GM19099 (cell line): Measurements from ENCODE around the gene SMIM31.

Experiments
- POLR2A ChIP-seq: IDR thresholded peaks from 3 replicates; pipeline ENCODE4 v1.6.1; 2011; ENCODE audit warnings: low read depth; ENCODE audit not compliant: insufficient read length; ENCODE audit errors: extremely low read depth

Gene SMIM31

GRCh38 chr4:164770010-164770724 is 16.2 kb downstream of the SMIM31 start:
- TF ChIP-seq POLR2A: no peak

GRCh38 chr4:164771088-164771487 is 17.2 kb downstream of the SMIM31 start:
- TF ChIP-seq POLR2A: no peak

GRCh38 chr4:164772076-164772475 is 18.1 kb downstream of the SMIM31 start:
- TF ChIP-seq POLR2A: no peak

- TF ChIP-seq POLR2A: no peak
Measured at GRCh38 chr4:164779080-164779479, 25.1 kb downstream of the SMIM31 start.

- TF ChIP-seq POLR2A: no peak
Measured at GRCh38 chr4:164779811-164780216, 25.9 kb downstream of the SMIM31 start.

- no peak for TF ChIP-seq POLR2A
Measured at GRCh38 chr4:164780839-164781238, 26.9 kb downstream of the SMIM31 start.

- no peak for TF ChIP-seq POLR2A
Measured at GRCh38 chr4:164783976-164784375, 30.0 kb downstream of the SMIM31 start.

GRCh38 chr4:164789047-164789446 is 35.1 kb downstream of the SMIM31 start:
- TF ChIP-seq POLR2A: no peak

GRCh38 chr4:164790249-164790648 is 36.3 kb downstream of the SMIM31 start:
- no peak for TF ChIP-seq POLR2A

- TF ChIP-seq POLR2A: no peak
Measured at GRCh38 chr4:164799410-164799809, 45.5 kb downstream of the SMIM31 start.

- TF ChIP-seq POLR2A: no peak
Measured at GRCh38 chr4:164800786-164801185, 46.9 kb downstream of the SMIM31 start.

- no peak for TF ChIP-seq POLR2A
Measured at GRCh38 chr4:164802301-164802901, 48.5 kb downstream of the SMIM31 start.

- TF ChIP-seq POLR2A: no peak
Measured at GRCh38 chr4:164803702-164804101, 49.8 kb downstream of the SMIM31 start.

- TF ChIP-seq POLR2A: no peak
Measured at GRCh38 chr4:164807611-164808010, 53.7 kb downstream of the SMIM31 start.

GRCh38 chr4:164813554-164813953 is 59.6 kb downstream of the SMIM31 start:
- no peak for TF ChIP-seq POLR2A

GRCh38 chr4:164815711-164816110 is 61.8 kb downstream of the SMIM31 start:
- TF ChIP-seq POLR2A: no peak
